NCI-H69 (cell line): ENCODE data around the gene PADI6.
A peak's percentile ranks its signal among the peaks of the same experiment; 100 is the strongest.
"Not testable (repeated sequence)": the region's sequence is repeated elsewhere in the genome, so short reads cannot be mapped to it uniquely, and the experiment has no call there.

ENCODE experiments used
- DNase-seq: peaks from one replicate; lab custom pipeline; 2025; lab: John Stamatoyannopoulos, UW

Gene PADI6

DNA sequence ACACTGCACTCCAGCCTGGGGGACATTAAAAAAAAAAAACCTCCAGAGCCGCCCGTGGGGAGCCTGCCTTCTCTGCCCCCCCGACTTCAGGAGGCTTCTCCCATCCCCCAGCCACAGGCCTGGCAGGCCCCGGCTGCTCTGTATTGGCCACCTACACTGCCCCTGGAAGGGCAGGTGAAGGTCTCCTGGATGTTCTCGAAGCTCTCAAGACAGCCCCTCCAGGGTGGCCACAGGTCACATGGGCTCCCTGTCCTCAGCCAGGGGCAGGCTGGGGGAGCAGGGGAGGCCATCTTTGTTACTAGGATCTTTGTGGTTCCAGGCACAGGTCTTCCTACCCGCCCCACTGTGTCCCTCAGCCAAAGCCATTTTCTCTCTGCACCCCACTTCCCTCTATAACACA, 32.8 kb downstream of the PADI6 start:
- DNase-seq = no peak

GRCh38 chr1:17405898-17406759, 34.1 kb downstream of the PADI6 start:
- peak; percentile 41 for DNase-seq

- not testable (repeated sequence) for DNase-seq
Measured at GRCh38 chr1:17406760-17407475, 34.9 kb downstream of the PADI6 start.

DNA sequence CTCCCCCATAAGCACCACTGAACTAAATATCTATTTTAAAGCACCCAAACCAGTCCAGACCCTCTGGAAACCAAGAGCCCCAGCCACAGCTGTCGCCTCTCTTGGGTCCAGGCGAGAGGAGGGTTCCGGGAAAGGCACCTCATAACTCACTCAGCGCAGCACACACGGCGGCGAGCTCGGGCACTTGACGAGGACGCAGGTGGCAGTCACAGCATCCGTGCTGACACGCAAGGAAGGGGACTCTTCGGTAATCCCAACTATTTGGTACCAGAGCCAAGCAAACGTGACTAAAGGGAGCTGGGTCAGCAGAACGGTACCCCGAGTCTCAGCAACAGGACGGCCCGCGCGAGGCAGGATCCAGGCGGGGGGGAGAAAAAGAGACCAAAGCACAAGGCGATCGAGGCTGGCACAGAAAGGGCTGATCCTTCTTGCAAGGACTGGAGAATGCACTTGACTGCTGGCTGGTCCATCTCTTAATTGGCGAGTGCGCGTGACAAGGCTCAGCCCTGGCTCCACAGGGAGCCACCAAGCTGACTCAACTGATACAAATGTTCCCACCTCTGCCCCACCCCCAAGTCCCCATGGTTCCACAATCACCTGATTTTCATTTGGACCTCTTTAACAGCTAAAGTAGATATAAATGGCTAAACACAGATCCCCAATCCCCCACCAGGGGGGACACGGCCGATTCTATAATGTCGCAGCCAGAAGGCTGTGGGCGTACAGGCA, 36.0 kb downstream of the PADI6 start:
- not testable (repeated sequence) for DNase-seq

- no peak for DNase-seq
Measured at GRCh38 chr1:17409391-17409811, 37.4 kb downstream of the PADI6 start.

- DNase-seq = no peak
Measured at GRCh38 chr1:17412093-17412870, 40.3 kb downstream of the PADI6 start.

- DNase-seq = no peak
Measured at GRCh38 chr1:17414022-17414421, 42.0 kb downstream of the PADI6 start.

- DNase-seq = no peak
Measured at GRCh38 chr1:17416389-17416788, 44.4 kb downstream of the PADI6 start.

- DNase-seq = peak; percentile 19
Measured at GRCh38 chr1:17419626-17420328, 47.8 kb downstream of the PADI6 start.

- no peak for DNase-seq
Measured at GRCh38 chr1:17420391-17420918, 48.5 kb downstream of the PADI6 start.

DNA sequence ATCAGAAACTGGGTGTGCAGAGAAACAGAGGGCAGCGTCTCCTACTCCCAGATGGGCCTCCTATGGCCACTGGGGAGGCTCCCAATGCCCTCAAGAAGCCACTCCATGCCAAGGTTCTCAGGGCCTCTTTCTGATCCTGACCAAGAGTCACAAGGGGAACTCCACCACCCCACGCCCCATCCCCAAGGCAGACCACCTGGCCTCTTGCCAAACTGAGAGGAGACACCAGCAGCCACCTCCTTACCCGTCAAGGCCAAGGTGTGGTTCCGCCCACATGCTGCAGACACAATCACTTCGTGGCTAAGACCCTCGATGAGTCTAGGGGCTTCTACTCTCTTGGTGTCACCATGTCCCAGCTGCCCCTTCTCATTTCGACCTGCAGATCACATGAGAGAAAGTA, 50.5 kb downstream of the PADI6 start:
- DNase-seq = no peak

- DNase-seq = no peak
Measured at GRCh38 chr1:17423781-17424245, 51.8 kb downstream of the PADI6 start.

DNA sequence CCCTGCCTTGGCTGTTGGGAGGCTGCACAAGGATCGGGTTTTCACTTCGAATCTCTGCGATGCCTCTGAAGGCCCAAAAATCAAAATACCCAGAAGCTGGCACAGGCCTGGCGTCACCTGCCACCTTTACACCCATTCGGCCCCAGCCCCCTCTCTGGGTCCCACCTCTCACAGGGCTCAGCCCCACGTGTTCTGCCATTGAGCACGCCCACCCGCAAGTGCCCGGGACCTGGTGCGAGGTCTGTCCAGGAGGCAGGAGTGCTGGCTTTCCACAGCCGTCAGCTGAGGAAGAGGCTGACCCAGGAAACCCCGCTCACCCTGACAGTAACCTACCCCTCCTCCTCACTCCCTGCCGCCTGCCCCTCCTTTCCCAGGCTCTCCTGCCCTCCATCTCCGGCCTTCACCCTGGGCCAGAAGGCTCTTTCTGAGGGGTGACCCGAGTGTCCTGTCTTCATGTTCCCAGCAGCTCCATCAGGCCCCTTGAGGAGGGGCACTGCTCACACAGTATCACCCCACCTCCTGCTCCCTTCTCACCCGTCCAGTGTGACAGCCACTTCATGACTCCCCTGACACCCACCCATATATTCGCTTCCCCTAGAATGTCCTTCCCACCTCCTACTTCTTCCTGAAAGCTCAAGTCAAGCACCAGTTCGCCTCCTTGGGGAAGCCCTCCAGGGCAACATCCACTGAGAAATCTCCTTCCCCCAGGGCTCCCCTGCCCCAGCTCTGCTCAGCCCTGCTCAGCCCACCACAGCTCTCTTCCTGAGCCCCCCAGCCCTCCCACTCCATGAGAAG, 54.0 kb downstream of the PADI6 start:
- DNase-seq = no peak

DNA sequence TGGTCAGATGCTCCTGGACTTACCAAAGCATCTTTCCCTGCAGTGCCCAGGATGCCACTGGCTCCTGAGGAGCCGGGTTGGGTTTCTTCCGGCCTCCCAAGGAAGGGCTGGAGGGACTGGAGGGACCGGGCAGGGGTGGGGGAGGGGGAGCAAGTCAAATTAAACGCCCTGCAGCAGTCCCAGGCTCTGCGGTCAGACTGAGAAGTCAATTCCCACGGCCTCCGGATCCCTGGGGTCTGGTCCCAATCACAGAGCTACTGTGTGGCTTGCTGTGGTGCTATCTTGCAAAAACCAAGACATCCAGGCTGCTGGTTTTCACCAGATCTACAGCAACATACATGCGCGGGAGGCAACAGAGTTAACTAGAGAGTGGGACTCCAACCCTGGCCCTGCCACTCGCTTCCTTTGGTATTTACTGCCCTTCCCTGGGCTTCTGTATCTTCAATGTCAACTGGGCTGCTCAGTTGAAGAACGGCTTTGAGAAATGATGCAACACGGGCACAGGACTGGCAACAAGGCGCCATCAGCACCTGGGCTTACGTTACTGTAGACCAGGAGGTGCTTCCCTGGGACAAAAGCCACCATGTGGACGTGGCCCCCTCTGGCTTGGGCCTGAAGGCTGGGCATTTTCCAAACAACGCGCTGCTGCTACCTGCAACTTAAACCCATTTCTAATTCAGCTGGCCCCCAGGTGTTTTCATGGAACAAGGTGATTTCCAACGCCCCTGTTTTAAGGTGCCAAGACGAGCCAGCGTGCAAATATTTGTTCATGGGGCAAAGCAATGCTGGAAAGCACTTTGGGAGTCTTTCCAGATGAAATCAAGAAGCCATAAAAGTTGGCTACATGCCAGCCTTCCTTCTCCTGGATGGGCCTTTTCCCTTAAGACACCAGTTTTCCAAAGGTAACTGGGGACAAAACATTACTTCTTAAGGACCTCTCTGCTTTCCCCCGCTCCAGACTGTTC, 56.0 kb downstream of the PADI6 start:
- peak; percentile 28 for DNase-seq

GRCh38 chr1:17429183-17429582, 57.2 kb downstream of the PADI6 start:
- DNase-seq = no peak

DNA sequence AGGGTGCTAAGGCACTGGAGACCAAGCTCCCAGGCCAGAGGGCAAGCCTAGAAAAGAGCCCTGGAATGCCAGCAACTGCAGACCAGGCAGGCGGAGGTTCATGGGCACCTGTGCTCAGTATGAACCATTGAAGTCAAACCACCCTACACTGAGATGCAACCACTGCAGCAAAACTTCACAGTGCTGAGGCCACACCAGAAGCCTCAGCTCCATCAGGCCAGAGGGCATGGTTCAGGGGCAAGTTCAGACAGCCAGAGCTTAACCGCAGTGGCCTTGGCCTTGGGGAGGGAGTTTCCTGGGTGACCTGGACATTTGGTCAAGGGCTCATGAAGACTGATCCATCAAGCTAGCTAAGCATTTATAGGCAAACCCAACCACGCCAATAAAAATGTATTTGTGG, 60.4 kb downstream of the PADI6 start:
- DNase-seq = no peak

DNA sequence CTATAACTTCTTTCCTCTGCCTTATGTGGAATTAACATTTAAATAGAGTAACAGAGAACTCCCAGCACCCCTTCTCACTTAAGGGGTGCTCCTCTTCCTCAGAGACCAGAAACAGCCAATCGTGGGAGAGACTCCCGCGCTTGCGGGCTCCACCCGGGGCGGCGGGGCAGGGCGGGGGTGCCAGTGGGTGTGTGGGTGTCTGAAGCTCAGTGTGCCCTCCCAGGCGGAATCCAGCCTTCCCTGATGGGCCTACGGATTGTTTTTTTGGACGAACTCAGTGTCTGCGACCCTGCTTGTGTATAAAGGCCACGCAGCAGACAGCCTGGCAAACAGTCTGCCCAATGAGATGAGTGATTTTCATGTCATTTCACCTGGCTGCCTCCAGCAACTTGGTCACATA, 61.3 kb downstream of the PADI6 start:
- no peak for DNase-seq

DNA sequence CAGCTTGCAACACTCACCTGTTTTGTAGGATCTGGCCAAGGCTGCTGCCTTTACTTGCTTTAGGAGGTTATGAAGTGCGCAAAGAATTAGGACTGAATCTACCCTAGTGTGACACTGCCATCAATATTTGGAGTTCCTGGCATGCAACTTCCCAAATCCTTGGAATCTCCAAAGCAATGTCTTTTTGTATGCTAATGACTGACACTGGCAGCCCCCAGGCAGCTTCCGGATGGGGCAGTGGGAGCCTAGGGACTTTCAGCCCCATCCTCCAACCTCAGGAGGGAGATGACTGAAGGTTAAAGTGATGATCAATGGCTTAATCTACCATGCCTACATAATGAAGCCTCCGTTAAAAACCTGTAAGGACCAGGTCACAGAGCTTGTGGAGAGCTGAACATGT, 62.0 kb downstream of the PADI6 start:
- no peak for DNase-seq

DNA sequence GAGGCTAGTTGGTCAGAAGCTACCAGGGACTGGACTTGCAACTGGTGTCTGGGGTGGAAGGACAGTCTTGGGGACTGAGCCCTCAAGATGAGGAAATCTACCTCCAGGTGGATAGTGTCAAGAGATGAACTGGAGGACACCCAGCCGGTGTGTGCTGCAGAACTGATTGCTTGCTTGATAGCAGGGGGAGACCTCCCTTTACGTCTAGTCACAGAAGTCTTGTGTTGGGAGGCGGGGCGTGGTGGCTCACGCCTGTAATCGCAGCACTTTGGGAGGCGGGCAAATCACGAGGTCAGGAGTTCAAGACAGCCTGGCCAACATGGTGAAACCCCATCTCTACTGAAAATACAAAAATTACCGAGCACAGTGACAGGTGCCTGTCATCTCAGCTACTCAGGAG, 62.6 kb downstream of the PADI6 start:
- no peak for DNase-seq
